ENCODE results near the gene HYKK.
"Not testable (repeated sequence)": the region's sequence is repeated elsewhere in the genome, so short reads cannot be mapped to it uniquely, and the experiment has no call there.

Gene HYKK, protein sequence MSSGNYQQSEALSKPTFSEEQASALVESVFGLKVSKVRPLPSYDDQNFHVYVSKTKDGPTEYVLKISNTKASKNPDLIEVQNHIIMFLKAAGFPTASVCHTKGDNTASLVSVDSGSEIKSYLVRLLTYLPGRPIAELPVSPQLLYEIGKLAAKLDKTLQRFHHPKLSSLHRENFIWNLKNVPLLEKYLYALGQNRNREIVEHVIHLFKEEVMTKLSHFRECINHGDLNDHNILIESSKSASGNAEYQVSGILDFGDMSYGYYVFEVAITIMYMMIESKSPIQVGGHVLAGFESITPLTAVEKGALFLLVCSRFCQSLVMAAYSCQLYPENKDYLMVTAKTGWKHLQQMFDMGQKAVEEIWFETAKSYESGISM

DNA sequence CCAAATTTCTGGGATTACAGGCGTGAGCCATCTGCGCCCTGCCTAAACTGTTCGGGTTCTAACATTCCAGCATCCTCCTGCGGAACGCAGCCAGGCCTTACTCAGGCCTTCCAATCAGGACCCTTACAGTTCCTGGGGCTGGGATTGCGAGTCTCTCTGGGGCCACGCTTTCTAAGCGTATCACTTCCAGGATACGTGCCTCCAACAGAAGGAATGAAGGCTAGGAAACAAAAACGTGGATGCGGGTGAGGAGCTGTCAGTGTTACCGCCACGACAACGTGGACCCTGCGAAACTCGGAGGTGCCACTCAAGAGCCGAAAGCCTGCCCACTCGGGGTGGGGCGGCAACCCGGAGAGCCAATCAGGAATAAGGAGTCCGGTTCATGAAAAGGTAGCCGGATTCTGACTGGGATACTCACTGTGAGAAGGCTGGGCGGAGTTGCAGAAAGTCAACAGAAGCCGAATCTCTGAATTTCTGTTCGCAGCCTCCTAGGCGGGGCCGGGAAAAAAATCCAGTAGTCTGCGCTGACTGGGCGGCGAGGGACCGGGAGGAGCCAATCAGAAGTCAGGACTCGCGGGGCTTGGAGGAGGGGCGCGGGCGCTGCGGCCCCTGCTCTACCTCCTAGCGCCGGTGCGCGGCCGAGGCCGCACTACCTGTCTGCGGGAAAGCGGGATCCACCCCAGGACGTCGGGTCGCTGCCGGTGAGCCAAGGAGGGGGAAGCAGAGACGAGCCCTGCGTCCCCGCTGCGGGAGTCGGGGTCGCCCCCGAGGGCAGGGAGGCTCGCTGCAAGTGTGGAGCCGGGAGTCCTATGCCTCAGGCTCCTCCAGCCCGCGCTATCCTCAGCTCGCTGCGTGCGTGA, at the start of gene HYKK:
Gene HYKK (plus strand): TSS at position 607 of the 860 bp plus-strand sequence. CDS start 5,512 bp downstream, outside the sequence.
- peak; percentile 88 for DNase-seq

DNA sequence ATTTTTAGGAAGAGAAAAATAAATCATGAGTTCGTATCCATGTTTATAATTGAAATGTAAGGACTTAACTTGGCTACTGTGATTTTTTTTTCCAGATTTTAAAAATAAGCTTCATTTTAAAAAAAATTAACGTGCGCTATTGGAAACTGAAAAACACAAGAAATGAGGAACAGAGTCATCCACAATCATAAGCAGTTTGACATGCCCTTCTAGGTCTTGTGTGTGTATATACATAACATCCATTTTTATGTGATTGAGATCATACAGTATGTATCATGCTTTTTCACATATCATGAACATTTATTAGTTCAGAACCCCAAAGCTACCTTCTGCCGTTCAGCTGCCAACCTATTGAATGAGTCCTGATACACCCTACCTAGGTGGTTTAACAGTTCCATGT, 46.6 kb upstream of the HYKK start:
- no peak for DNase-seq

DNA sequence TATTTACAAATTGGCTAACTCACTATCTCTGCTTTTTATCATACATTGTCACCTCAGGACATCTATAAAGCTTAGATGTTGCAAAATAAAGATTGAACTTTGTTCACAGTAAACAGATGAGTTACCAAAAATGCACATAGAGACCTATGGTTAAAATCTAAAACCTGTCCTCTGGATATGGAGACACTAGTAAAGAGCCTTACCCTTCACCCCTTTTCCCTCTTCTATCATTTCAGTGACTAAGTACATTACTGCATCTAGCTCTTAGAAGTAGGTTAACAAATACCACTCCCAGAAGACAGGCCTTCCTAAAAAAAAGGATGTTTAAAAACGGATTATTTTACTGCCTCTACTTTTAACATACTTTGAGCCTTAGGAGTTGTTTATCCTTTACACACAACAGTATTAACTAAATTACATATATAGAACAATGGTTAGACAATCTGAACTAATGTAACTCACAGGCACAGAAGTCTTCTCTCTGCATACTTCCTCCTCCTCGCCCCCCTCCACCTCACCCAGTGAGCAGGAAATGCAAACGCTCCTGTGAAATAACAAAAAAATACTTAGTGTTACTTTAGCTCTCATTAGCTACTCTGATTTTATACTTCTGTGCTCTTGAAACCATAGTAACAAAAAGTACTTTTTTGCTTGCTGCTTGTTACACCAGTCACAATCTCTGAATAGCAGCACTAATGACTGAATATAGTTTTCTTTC, 46.0 kb upstream of the HYKK start:
- DNase-seq: no peak

DNA sequence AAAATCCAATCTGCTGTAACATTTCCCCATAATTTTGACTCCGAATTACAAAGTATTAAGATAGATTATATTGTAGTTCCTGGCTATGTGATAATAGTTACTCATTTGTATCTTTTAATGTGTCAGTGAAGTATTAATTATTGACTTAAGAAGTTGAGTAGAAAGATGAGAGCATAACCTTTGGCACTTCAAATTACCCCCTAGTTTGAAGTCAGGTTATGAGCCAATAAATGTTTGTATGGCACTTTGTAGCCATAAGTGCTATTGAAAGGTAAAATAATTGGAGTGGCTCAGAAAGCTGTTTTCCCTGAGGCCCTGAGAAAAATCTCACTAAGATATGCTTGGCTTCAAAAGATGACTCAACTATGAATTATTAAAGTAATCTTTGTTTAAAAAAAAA, 38.3 kb upstream of the HYKK start:
- DNase-seq: no peak

DNA sequence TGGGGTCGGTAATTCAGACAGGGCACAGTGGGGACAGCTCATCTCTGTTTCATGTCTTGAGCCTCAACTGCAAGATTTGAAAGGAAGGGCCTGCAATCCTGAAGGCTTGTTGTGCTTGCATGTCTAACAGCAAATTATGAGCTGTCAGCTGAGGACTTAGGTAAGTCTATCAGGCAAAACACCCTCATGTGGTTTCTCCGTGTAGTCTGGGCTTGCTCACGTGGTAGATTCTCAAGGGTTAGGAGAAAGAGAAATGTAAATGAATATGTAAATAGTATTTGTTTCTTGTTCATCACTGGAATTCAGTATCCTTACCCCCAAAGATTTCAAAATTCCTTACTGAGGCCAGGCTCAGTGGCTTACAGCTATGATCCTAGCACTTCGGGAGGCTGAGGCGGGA, 30.1 kb upstream of the HYKK start:
- DNase-seq: no peak

DNA sequence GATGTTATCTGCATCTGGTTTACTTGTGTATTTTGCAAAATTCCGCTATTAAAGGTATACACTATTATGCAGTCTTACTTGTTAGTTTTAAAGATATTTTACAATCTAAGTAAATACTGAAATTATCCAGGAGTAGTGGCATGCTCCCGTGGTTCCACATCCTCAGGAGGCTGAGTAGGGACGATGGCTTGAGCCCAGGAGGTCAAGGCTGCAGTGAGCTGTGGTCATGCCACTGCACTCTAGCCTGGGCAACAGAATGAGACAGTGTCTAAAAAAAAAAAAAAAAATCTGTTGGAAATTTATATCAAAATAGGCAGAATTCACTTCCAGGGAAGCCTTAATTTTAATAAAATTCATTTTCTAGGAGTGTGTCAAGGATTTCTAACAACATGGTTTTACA, 27.7 kb upstream of the HYKK start:
- no peak for DNase-seq

DNA sequence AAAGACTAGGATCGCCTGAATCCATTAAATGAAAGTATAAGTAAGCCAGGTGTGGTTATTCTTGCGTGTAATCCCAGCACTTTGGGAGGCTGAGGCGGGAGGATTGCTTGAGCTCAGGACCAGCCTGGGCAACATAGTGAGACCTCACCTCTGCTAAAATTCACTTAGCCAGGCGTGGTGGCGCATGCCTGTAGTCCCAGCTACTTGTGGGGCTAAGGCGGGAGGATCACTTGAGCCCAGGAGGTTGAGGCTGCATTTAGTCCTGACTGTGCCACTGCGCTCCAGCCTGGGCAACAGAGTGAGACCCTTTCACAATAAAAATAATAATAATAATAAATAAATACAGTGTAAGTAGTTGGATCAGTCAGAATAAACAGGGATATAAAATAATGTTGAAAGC, 25.5 kb upstream of the HYKK start:
- no peak for DNase-seq

DNA sequence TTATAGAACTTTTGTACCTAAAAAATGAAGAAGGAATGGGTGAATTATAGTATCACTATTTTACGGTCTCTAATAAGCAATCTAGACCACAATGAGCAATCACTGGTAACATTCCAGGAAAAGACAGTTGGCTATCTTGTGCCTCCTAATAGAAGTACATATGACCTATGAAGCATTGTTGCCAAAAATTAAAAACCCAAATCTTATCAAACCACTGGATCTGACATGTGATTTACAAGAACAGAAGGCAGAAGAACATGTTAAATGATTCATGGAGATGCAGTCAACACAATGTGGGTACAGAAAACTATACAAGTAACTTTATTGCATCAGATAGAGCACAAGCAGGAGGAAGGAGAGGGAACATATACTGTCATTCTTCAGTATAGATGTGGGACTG, 14.5 kb upstream of the HYKK start:
- no peak for DNase-seq

DNA sequence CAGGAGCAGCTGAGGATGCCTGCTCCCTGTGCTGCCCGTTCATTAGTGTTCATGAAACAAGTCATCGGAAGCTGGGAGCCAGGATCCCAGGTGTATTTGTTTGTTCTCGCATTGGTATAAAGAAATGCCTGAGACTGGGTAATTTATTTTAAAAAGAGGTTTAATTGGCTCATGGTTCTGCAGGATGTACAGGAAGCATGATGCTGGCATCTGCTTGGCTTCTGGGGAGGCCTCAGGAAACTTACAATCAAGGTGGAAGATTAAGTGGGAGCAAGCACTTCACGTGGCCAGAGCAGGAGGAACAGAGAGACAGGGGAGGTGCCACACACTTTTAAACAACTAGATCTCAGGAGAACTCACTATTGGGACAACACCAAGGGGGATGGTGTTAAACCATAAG, 5.5 kb upstream of the HYKK start:
- no peak for DNase-seq

DNA sequence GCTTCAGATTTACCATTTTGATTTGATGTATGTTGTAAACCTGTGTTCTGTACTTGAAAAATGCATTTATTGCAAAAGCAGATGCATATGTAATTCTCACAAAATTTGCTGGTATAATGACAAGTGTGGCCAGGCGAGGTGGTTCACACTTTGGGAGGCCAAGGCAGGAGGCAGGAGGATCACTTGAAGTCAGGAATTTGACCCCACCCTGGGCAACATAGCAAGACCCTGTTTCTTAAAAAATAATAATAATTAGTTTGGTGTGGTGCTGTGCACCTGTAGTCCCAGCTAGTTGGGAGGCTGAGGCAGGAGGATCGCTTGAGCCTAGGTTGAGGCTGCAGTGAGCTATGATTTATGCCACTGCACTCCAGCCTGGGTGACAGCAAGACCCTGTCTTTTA, 4.7 kb upstream of the HYKK start:
- DNase-seq: no peak

DNA sequence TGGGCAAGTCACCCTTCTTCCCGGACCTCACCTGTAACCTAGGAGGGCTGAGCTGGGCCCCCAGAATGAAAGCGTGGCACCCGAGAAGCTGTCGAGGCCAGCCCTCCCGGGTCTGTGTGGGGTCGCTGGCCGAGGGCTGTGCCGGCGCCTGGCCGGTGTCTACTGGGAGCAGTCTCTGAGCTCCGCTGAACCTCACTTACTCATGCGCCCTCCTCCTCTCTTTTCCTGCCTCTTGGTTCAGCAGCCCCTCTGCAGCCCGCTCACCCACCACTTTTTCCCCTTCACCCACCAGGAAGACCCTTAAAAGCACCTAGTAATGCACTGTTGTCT, 419 bp downstream of the HYKK start:
- no peak for DNase-seq

DNA sequence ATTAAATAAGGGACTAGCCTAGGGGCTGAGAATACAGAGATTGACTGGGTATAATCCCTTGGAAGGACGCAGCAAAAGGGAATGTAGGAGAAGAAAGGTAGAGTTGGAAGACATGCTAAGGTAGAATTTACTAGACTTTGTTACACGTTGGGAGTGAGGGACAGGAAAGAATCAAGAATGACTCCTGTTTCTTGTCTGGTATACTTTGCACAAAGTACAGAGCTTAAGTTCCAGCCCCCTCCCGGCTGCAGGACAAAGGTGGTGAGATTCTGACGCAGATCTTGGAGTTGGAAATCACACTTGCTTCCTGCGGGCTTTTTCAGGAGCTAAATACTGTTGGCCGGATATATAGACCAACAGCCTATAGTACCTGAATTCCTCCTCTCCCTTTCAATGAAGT, 895 bp downstream of the HYKK start:
- DNase-seq: no peak

DNA sequence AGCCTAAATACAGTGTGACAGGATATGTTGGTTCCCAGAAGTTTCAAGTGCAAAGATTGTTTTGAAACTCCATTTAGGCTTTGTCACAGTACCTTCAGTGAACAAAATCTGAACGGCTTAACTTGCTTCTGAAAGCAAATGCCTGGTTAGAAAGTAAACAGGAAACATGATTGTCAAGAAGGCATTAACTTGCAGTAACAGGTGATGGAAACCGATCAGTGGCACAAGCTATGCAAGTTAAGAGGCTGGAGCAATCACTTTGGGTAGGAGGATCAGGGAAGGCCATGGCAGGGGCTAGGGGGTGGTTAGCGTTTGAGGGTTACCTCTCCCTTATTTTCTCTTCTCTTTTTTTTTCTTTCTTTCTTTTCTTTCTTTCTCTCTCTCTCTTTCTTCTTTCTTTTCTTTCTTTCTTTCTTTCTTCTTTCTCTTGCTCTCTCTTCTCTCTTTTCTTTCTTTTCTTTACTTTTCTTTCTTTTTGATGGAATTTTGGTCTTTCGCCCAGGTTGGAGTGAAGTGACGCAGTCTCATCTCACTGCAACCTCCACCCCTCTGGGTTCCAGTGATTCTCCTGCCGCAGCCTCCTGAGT, 2.4 kb downstream of the HYKK start:
- no peak for DNase-seq

DNA sequence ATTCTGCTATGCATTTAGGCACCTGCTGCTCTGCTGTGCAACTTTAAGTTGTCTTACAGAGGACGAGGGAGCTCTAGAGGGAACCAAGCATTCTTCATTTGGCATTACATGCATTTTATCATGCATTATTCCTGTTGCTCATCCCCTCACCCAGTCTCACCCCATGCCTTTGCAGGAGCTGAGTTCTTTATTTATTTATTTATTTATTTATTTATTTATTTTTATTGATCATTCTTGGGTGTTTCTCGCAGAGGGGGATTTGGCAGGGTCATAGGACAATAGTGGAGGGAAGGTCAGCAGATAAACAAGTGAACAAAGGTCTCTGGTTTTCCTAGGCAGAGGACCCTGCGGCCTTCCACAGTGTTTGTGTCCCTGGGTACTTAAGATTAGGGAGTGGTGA, 12.7 kb downstream of the HYKK start:
- DNase-seq: not testable (repeated sequence)

DNA sequence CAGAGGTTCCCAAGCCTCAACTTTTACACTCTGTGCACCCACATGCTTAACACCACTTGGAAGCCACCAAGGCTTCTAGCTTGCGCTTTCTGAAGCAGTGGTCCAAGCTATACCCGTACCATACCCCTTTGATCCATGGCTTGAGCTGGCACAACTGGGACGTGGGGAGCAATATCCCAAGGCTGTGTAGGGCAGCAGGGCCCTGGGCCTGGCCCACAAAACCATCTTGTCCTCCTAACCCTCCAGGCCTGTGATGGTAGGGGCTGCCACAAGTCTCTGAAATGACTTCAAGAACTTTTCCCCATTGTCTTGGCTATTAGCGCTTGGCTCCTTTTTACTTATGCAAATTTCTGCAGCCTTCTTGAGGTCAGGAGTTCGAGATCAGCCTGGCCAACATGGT, 16.9 kb downstream of the HYKK start:
- DNase-seq: no peak

DNA sequence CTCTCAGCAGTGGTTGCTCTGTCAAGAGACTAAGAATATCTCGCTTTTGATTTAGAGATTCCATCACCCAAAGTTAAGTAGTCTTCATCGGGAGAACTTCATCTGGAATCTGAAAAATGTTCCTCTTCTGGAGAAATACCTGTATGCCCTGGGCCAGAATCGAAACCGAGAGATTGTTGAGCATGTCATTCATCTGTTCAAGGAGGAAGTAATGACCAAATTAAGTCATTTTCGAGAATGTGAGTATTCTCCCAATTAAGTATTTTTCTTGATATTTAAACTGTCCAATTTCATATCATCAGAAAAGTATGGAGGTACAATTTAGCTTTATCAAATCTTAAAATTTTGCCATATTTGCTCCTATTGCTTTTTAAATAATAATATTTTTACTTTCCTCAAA, 19.9 kb downstream of the HYKK start:
- DNase-seq: no peak

DNA sequence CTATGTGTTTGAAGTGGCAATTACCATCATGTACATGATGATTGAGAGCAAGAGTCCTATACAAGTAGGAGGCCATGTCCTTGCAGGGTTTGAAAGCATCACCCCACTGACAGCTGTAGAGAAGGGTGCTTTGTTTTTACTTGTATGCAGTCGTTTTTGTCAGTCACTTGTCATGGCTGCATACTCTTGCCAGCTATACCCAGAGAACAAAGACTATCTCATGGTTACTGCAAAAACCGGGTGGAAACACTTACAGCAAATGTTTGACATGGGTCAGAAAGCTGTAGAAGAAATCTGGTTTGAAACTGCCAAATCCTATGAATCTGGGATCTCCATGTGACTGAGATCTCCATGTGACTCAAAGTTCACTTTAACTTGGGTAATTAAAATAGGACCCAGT, 26.0 kb downstream of the HYKK start:
- DNase-seq: no peak

DNA sequence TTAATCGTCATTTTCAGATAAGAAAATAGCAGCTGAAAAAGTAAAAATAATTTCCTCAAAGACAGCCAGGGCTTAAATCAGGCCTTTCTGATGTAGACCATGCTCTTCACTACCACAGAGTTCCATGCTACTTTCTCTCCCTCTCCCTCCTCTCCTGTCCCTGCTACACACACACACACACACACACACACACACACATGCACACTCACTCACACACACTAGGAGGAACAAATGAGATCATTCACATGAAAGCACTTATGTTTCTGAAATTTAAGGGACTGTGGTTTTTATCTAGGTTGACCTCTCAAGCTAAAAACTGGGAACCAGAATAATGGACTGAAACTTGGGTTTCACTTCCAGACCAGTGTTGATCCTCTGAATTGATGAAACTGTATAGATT, 28.8 kb downstream of the HYKK start:
- no peak for DNase-seq

DNA sequence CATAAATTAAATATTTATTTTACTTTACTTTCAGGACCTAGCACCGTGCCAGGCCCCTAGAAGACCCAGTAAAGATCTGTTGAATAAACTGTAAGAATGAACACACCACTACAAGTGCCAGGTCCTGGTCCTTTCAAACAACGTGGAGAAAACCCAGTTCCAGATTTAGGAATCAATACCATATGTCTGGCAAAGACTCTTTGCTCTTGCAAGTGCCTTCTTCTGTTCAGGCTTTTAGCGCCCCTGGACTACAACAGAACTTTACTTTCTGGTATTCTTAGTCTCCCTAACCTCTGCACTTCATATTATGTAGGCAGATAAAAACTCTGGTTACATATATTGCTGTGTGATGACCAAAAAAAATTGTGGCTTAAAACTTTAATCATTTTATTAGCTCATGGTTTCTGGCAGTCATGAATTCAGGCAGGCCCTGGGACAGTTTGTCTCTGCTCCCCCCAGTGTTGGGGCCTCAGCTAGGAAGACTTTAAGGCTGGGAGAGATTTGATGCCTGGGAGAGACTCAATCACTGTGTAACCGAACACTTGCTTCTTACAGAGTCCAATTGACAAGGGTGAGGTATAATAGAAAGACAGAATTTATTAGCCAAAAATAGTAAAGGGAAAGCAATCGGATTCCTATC, 30.0 kb downstream of the HYKK start:
- no peak for DNase-seq

DNA sequence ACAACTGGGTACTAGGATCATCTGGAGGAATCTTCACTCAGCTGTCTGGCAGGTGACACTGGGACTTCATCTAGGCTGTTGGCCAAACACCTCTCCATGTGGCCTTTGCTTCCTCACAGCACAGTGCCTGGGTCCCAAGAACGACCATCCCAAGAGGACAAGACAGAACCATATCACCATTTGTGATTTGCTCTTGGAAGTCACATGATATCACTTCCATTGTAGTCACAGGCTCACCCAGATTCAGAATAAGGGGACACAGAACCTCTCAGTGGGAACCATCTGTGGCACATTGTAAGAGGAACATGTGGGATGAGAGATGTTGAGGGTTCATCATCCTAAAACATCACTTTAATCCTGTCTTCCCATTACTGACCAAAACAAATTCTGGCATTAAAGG, 31.0 kb downstream of the HYKK start:
- DNase-seq: no peak

DNA sequence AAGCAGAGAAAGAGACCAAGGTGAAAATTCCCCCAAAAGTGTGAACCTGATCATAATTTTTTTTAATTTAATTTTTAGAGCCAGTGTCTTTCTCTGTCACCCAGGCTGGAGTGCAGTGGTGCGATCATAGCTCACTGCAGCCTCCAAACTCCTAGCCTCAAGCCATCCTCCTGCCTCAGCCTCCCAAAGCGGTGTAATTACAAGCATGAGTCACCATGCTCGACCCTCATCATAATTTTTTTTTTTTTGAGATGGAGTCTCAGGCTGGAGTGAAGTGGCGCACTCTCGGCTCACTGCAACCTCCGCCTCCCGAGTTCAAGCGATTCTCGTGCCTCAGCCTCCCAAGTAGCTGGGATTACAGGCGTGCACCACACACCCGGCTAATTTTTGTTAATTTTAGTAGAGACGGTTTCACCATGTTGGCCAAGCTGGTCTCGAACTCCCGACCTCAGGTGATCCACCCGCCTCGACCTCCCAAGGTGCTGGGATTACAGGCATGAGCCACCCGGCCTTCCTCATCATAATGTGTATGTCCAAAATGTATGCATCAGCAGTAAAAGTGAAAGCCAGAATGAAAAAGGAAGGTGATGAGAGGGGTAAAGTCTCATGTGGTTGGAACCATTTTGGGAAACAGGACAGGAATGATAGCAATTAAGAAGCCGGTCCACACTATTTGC, 32.2 kb downstream of the HYKK start:
- peak; percentile 61 for DNase-seq

DNA sequence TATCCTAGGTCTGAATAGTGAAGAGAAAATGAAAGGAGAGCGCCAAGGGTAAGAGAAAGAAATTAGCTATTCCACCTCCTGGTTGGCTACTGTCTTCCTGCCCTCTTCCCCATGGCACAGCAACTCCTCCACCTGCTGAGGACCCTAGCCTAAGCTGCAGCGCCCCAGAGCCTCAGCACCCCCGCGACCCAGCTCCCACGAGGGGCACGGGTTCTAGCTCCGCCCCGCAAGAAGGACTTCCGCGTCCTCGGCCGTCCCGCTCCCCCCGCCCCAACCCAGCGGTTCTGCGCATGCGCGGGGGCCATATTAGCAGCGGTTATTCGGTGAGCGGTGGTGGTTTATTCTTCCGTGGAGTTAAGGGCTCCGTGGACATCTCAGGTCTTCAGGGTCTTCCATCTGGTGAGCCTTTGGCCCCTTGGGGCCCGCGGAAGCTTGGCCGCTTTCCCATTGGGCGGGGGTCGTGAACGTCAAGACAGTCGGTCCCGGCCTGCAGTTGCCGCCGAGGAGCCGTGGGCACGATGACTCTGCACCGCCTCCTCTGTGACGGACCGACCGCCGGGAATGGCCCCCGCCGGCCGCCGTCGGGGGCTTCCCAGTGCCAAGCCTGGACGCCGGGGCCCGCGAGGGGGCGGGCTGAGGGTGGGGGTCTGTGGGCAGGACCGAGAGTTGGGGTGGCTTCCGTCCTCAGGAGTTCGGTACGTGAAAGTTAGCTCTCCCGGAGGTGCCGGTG, 32.9 kb downstream of the HYKK start, which contains the start of gene PSMA4:
Gene PSMA4 (plus strand): TSS at position 304 of the 730 bp plus-strand sequence. CDS start 1,484 bp downstream, outside the sequence.
- DNase-seq: peak; percentile 98
